Measurements from ENCODE around the gene ILDR1.

DNA sequence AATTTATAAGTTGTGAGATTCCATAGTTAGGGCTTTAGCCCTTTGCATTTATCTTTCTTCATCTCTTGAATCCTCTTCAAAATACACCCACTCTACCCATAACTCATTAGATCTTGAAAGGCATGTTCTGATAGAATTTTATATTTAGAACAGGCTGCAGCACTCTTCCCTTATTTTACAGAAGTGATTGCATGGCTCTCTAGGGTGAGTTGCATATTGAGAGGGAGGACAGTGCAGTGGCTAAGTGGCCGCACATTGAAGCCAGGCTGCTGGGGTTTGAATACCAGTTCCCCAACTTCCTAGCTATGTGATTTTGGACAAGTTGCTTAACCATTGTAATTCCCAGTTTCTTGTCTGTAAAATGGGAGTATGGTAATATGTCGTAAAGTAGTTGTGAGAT lies 35.6 kb upstream of the ILDR1 start:
- TF ChIP-seq, protein P1, sequence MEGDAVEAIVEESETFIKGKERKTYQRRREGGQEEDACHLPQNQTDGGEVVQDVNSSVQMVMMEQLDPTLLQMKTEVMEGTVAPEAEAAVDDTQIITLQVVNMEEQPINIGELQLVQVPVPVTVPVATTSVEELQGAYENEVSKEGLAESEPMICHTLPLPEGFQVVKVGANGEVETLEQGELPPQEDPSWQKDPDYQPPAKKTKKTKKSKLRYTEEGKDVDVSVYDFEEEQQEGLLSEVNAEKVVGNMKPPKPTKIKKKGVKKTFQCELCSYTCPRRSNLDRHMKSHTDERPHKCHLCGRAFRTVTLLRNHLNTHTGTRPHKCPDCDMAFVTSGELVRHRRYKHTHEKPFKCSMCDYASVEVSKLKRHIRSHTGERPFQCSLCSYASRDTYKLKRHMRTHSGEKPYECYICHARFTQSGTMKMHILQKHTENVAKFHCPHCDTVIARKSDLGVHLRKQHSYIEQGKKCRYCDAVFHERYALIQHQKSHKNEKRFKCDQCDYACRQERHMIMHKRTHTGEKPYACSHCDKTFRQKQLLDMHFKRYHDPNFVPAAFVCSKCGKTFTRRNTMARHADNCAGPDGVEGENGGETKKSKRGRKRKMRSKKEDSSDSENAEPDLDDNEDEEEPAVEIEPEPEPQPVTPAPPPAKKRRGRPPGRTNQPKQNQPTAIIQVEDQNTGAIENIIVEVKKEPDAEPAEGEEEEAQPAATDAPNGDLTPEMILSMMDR (IDR thresholded peaks at IDR 0.05; ENCODE audit: poor library complexity), result no peak
- TF ChIP-seq EZH2 (IDR thresholded peaks at IDR 0.05; ENCODE audit: borderline replicate concordance), result no peak
- no peak for TF ChIP-seq EZH2phosphoT487 (IDR thresholded peaks at IDR 0.05; ENCODE audit: low read depth, severe bottlenecking, unreplicated experiment)
